Gastroesophageal sphincter (tissue), 3 donors: ENCODE data around the gene ACER1.

Experiments used
- CTCF ChIP-seq, 4 experiments: fragments of 200-600 bp in 2 of 4; fragments of 450-650 bp in 2 of 4; sonication (generic) in 1 of 4; IDR thresholded peaks; one replicate each; pipeline ENCODE4 v1.5.1; 2017 to 2019; ENCODE audit warnings: antibody characterized with exemption in 4 of 4, mild to moderate bottlenecking in 2 of 4, moderate library complexity in 2 of 4
- EP300 ChIP-seq: sonication (generic); formaldehyde crosslinking; IDR thresholded peaks from one replicate; pipeline ENCODE4 v1.6.1; 2017; ENCODE audit warnings: antibody characterized with exemption, mild to moderate bottlenecking
- POLR2A ChIP-seq, 2 donors: fragments of 450-650 bp; IDR thresholded peaks; one replicate each; pipeline ENCODE4 v1.6.1; 2017; ENCODE audit warnings: antibody characterized with exemption in 2 of 2, mild to moderate bottlenecking in 2 of 2, moderate library complexity in 1 of 2
- POLR2AphosphoS5 ChIP-seq: sonication (generic); formaldehyde crosslinking; IDR thresholded peaks from one replicate; pipeline ENCODE4 v1.6.1; 2017; ENCODE audit warnings: antibody characterized with exemption

- no peak for TF ChIP-seq CTCF (IDR thresholded peaks at IDR 0.05)
- no peak for TF ChIP-seq POLR2AphosphoS5
- no peak for TF ChIP-seq EP300
- TF ChIP-seq POLR2A (IDR thresholded peaks at IDR 0.05): no peak
Observed at GRCh38 chr19:6279620-6279930, 53.8 kb downstream of the ACER1 start.
